HepG2 (cell line): ENCODE results near the gene SLC28A1. TPM values are rescaled to one million over a fixed set of nuclear protein-coding genes. Genes with fewer than 3 reads are reported as not detected.

Source experiments
- CEBPZ ChIP-seq: IDR thresholded peaks from 2 replicates; pipeline ENCODE4 v1.6.1; 2012; ENCODE audit warnings: low read length, improper control_type of control experiment
- JUND ChIP-seq: sonication (generic); formaldehyde crosslinking; IDR thresholded peaks from 2 replicates; pipeline ENCODE4 v1.8.0; 2022; ENCODE audit warnings: mild to moderate bottlenecking, missing genetic modification reagents
- MBD4 ChIP-seq: IDR thresholded peaks from 2 replicates; pipeline ENCODE4 v1.6.1; 2012; ENCODE audit warnings: low read length, inconsistent platforms, borderline replicate concordance
- MED1 ChIP-seq: sonication (generic); formaldehyde crosslinking; IDR thresholded peaks from 2 replicates; pipeline ENCODE4 v1.4.0; 2020; ENCODE audit warnings: missing genetic modification reagents
- NFE2L2 ChIP-seq: fragments of 150-350 bp; IDR thresholded peaks from 2 replicates; pipeline ENCODE4 v1.6.1; 2014; ENCODE audit warnings: low read length
- NR1H2 ChIP-seq: sonication (generic); formaldehyde crosslinking; IDR thresholded peaks from 2 replicates; pipeline ENCODE4 v1.8.1; 2022; ENCODE audit warnings: low read depth, missing genetic modification reagents, borderline replicate concordance
- NR2F1 ChIP-seq, 2 experiments: fragments of 450-650 bp in 1 of 2; formaldehyde crosslinking in 1 of 2; IDR thresholded peaks; 2 replicates each; pipeline versions ENCODE4 v1.5.0 to v1.6.1; 2016 to 2020; ENCODE audit warnings: mild to moderate bottlenecking in 1 of 2, missing compliant biosample characterization in 1 of 2, missing genetic modification reagents in 1 of 2, moderate library complexity in 1 of 2
- SRSF4 ChIP-seq: fragments of 200-400 bp; formaldehyde crosslinking; IDR thresholded peaks from one replicate; pipeline ENCODE4 v1.6.1; 2018; ENCODE audit warnings: mild to moderate bottlenecking, low read depth, low read length, moderate library complexity; ENCODE audit not compliant: poor library complexity, severe bottlenecking
- TSC22D2 ChIP-seq: sonication (generic); formaldehyde crosslinking; IDR thresholded peaks from 2 replicates; pipeline ENCODE4 v1.5.1; 2020; ENCODE audit warnings: missing genetic modification reagents, mild to moderate bottlenecking, borderline replicate concordance
- ZNF605 ChIP-seq: sonication (generic); formaldehyde crosslinking; IDR thresholded peaks from 2 replicates; pipeline ENCODE4 v1.8.0; 2022; ENCODE audit warnings: mild to moderate bottlenecking, missing genetic modification reagents
- ZNF652 ChIP-seq: IDR thresholded peaks from 2 replicates; pipeline ENCODE4 v1.6.1; 2016; ENCODE audit warnings: low read depth, borderline replicate concordance
- polyA plus RNA-seq, 8 experiments: library from polyadenylated mRNA; depleted of rRNA in 3 of 8; stranded (reverse) in 7 of 8; unstranded in 1 of 8; fragments of >200 nt; fragmentation: Illumina TruSeq in 4 of 8; extraction: Trizol in 4 of 8; gene quantifications; 2 replicates each; pipeline versions ENCODE4 v1.2.1 to v1.2.3, GENCODE V29; 2011 to 2016; ENCODE audit warnings: low read depth in 4 of 8, missing spikeins in 1 of 8, mixed read lengths in 1 of 8; ENCODE audit not compliant: insufficient read depth in 1 of 8
- total RNA-seq, 5 experiments: library from RNA; depleted of rRNA; stranded (reverse); fragments of >200 nt; fragmentation: Illumina TruSeq; extraction: Trizol; gene quantifications; 2 replicates each; pipeline ENCODE4 v1.2.3, GENCODE V29; 2016; ENCODE audit warnings: low read depth in 1 of 5
- TF ChIP-seq, protein P1 (sequence below): sonication (generic); formaldehyde crosslinking; conservative IDR thresholded peaks from 2 replicates; pipeline ENCODE4 v1.4.0; 2020; ENCODE audit warnings: missing genetic modification reagents
- TF ChIP-seq, protein P2 (sequence below): sonication (generic); formaldehyde crosslinking; IDR thresholded peaks from 2 replicates; pipeline ENCODE4 v1.5.0; 2020; ENCODE audit warnings: mild to moderate bottlenecking, missing genetic modification reagents
- TF ChIP-seq, protein P3 (sequence below): sonication (generic); formaldehyde crosslinking; conservative IDR thresholded peaks from 2 replicates; pipeline ENCODE4 v1.4.0; 2020; ENCODE audit warnings: mild to moderate bottlenecking, missing genetic modification reagents, moderate library complexity
- TF ChIP-seq, protein P4 (sequence below): sonication (generic); formaldehyde crosslinking; IDR thresholded peaks from 2 replicates; pipeline ENCODE4 v1.4.0; 2020; ENCODE audit warnings: missing genetic modification reagents, mild to moderate bottlenecking, borderline replicate concordance

The SLC28A1 gene
- total and polyA plus RNA-seq, 2 of the 13 experiments (the other 11 are each of a cell fraction or from before 2014, with no cell fraction given), result 0.31 to 5.8 TPM

GRCh38 chr15:84914909-84915605, 30.6 kb downstream of the SLC28A1 start (continued):
- no peak for TF ChIP-seq CEBPZ
- TF ChIP-seq, protein P1, sequence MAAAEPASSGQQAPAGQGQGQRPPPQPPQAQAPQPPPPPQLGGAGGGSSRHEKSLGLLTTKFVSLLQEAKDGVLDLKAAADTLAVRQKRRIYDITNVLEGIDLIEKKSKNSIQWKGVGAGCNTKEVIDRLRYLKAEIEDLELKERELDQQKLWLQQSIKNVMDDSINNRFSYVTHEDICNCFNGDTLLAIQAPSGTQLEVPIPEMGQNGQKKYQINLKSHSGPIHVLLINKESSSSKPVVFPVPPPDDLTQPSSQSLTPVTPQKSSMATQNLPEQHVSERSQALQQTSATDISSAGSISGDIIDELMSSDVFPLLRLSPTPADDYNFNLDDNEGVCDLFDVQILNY (CRISPR knock-in tag), result no peak
- no peak for TF ChIP-seq ZNF652 (CRISPR knock-in tag)
- TF ChIP-seq, protein P2, sequence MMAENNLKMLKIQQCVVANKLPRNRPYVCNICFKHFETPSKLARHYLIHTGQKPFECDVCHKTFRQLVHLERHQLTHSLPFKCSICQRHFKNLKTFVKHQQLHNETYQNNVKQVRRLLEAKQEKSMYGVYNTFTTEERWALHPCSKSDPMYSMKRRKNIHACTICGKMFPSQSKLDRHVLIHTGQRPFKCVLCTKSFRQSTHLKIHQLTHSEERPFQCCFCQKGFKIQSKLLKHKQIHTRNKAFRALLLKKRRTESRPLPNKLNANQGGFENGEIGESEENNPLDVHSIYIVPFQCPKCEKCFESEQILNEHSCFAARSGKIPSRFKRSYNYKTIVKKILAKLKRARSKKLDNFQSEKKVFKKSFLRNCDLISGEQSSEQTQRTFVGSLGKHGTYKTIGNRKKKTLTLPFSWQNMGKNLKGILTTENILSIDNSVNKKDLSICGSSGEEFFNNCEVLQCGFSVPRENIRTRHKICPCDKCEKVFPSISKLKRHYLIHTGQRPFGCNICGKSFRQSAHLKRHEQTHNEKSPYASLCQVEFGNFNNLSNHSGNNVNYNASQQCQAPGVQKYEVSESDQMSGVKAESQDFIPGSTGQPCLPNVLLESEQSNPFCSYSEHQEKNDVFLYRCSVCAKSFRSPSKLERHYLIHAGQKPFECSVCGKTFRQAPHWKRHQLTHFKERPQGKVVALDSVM (CRISPR knock-in tag), result no peak
- TF ChIP-seq, protein P3, sequence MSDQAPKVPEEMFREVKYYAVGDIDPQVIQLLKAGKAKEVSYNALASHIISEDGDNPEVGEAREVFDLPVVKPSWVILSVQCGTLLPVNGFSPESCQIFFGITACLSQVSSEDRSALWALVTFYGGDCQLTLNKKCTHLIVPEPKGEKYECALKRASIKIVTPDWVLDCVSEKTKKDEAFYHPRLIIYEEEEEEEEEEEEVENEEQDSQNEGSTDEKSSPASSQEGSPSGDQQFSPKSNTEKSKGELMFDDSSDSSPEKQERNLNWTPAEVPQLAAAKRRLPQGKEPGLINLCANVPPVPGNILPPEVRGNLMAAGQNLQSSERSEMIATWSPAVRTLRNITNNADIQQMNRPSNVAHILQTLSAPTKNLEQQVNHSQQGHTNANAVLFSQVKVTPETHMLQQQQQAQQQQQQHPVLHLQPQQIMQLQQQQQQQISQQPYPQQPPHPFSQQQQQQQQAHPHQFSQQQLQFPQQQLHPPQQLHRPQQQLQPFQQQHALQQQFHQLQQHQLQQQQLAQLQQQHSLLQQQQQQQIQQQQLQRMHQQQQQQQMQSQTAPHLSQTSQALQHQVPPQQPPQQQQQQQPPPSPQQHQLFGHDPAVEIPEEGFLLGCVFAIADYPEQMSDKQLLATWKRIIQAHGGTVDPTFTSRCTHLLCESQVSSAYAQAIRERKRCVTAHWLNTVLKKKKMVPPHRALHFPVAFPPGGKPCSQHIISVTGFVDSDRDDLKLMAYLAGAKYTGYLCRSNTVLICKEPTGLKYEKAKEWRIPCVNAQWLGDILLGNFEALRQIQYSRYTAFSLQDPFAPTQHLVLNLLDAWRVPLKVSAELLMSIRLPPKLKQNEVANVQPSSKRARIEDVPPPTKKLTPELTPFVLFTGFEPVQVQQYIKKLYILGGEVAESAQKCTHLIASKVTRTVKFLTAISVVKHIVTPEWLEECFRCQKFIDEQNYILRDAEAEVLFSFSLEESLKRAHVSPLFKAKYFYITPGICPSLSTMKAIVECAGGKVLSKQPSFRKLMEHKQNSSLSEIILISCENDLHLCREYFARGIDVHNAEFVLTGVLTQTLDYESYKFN, result peak; percentile 82
- TF ChIP-seq MBD4, result no peak
- TF ChIP-seq MED1 (CRISPR knock-in tag), result peak; percentile 93
- peak; percentile 93 for TF ChIP-seq JUND (CRISPR knock-in tag)
- TF ChIP-seq TSC22D2 (CRISPR knock-in tag), result no peak
- TF ChIP-seq SRSF4, result no peak
- TF ChIP-seq NR1H2, result no peak
- TF ChIP-seq, protein P4, sequence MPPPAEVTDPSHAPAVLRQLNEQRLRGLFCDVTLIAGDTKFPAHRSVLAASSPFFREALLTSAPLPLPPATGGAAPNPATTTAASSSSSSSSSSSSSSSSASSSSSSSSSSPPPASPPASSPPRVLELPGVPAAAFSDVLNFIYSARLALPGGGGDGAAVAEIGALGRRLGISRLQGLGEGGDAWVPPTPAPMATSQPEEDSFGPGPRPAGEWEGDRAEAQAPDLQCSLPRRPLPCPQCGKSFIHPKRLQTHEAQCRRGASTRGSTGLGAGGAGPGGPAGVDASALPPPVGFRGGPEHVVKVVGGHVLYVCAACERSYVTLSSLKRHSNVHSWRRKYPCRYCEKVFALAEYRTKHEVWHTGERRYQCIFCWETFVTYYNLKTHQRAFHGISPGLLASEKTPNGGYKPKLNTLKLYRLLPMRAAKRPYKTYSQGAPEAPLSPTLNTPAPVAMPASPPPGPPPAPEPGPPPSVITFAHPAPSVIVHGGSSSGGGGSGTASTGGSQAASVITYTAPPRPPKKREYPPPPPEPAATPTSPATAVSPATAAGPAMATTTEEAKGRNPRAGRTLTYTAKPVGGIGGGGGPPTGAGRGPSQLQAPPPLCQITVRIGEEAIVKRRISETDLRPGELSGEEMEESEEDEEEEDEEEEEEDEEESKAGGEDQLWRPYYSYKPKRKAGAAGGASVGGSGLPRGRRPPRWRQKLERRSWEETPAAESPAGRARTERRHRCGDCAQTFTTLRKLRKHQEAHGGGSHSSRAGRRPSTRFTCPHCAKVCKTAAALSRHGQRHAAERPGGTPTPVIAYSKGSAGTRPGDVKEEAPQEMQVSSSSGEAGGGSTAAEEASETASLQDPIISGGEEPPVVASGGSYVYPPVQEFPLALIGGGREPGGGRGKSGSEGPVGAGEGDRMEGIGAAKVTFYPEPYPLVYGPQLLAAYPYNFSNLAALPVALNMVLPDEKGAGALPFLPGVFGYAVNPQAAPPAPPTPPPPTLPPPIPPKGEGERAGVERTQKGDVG (CRISPR knock-in tag), result no peak
- no peak for TF ChIP-seq NR2F1 (CRISPR knock-in tag; IDR thresholded peaks at IDR 0.05)
- no peak for TF ChIP-seq NFE2L2
- TF ChIP-seq ZNF605, result peak; percentile 73
